Large intestine (tissue), 3 donors: ENCODE results near the gene SYNPO2. TPM values are rescaled to one million over a fixed set of nuclear protein-coding genes. Genes with fewer than 3 reads are reported as not detected.

ENCODE experiments used
- DNase-seq, 2 donors: peaks; one replicate each; pipeline versions ENCODE4 v3.0.0 to v3.0.0-alpha.2; 2013
- H3K27ac ChIP-seq: one replicate; pipeline ENCODE4 v1.5.1; 2013; ENCODE audit warnings: low read length
- H3K27me3 ChIP-seq: 2 replicates; pipeline ENCODE4 v1.6.1; 2013; ENCODE audit warnings: low read length; ENCODE audit not compliant: control insufficient read depth, insufficient read depth
- H3K36me3 ChIP-seq: 2 replicates; pipeline ENCODE4 v1.6.1; 2013; ENCODE audit warnings: low read length; ENCODE audit not compliant: control insufficient read depth, insufficient read depth
- H3K4me1 ChIP-seq: one replicate; pipeline ENCODE4 v1.6.1; 2013; ENCODE audit warnings: low read length; ENCODE audit not compliant: control insufficient read depth, insufficient read depth
- H3K4me3 ChIP-seq: one replicate; pipeline ENCODE4 v1.5.1; 2013; ENCODE audit warnings: low read length
- H3K9me3 ChIP-seq: one replicate; pipeline ENCODE4 v1.6.1; 2013; ENCODE audit warnings: mild to moderate bottlenecking, low read depth, low read length, moderate library complexity; ENCODE audit not compliant: control insufficient read depth
- WGBS: methylation state at CpG from one replicate; pipeline ENCODE4 v1.1.5; 2013; ENCODE audit warnings: low lambda C conversion rate; ENCODE audit not compliant: insufficient coverage; 5-methylcytosine and 5-hydroxymethylcytosine counted together
- polyA plus RNA-seq: library from polyadenylated mRNA; unstranded; fragments of 120-200 nt; gene quantifications from one replicate; pipeline ENCODE4 v1.2.1, GENCODE V29; 2013

SYNPO2 gene
- polyA plus RNA-seq, 1 donor: 81.2 TPM

- H3K4me3 ChIP-seq: no peak overlapping the region
- no peaks in the 10 kb centered on the region for H3K9me3 ChIP-seq
- no peaks in the 10 kb centered on the region for H3K27me3 ChIP-seq
- no peak for DNase-seq
- 100% methylated on average over 1 of the region's 1 CpG for WGBS
- no peaks in the 10 kb centered on the region for H3K36me3 ChIP-seq
- no peaks in the 10 kb centered on the region for H3K4me1 ChIP-seq
- no peak overlapping the region for H3K27ac ChIP-seq
These were observed 192.8 kb downstream of the SYNPO2 start for GRCh38 chr4:119081542-119081859.

GRCh38 chr4:119081943-119082342, 193.3 kb downstream of the SYNPO2 start:
- Histone ChIP-seq H3K4me3 (no peak overlapping the region), H3K27me3 (no peaks in the 10 kb centered on the region), H3K9me3 (no peaks in the 10 kb centered on the region), H3K4me1 (no peaks in the 10 kb centered on the region), H3K27ac (no peak overlapping the region), H3K36me3 (no peaks in the 10 kb centered on the region)
- no peak for DNase-seq
- WGBS: 40% methylated on average over 2 of the region's 3 CpGs

- H3K4me3 ChIP-seq: no peak overlapping the region
- H3K4me1 ChIP-seq: no peaks in the 10 kb centered on the region
- H3K27me3 ChIP-seq: no peaks in the 10 kb centered on the region
- WGBS: no CpG with 5 or more reads among the region's 2 CpGs
- DNase-seq: no peak
- H3K27ac ChIP-seq: no peak overlapping the region
- H3K36me3 ChIP-seq: no peaks in the 10 kb centered on the region
- no peaks in the 10 kb centered on the region for H3K9me3 ChIP-seq
These were observed 194.0 kb downstream of the SYNPO2 start for GRCh38 chr4:119082661-119083060.

- DNase-seq: no peak
- no peaks in the 10 kb centered on the region for H3K27me3 ChIP-seq
- no peak overlapping the region for H3K27ac ChIP-seq
- WGBS: 0% methylated on average over 1 of the region's 5 CpGs
- H3K4me1 ChIP-seq: no peaks in the 10 kb centered on the region
- no peaks in the 10 kb centered on the region for H3K36me3 ChIP-seq
- H3K4me3 ChIP-seq: no peak overlapping the region
- no peaks in the 10 kb centered on the region for H3K9me3 ChIP-seq
These were observed 195.9 kb downstream of the SYNPO2 start for GRCh38 chr4:119084513-119084912.

- Histone ChIP-seq H3K4me1 (no peaks in the 10 kb centered on the region), H3K36me3 (no peaks in the 10 kb centered on the region), H3K4me3 (no peak overlapping the region), H3K9me3 (no peaks in the 10 kb centered on the region), H3K27me3 (no peaks in the 10 kb centered on the region), H3K27ac (no peak overlapping the region)
- 42% methylated on average over 2 of the region's 3 CpGs for WGBS
- DNase-seq: peak in 1 of 2 donors; percentile 59
These were observed 198.5 kb downstream of the SYNPO2 start for GRCh38 chr4:119087121-119087520.

- Histone ChIP-seq H3K4me3 (no peak overlapping the region), H3K27ac (no peak overlapping the region), H3K9me3 (no peaks in the 10 kb centered on the region), H3K27me3 (no peaks in the 10 kb centered on the region), H3K4me1 (no peaks in the 10 kb centered on the region), H3K36me3 (no peaks in the 10 kb centered on the region)
- no peak for DNase-seq
- WGBS: 86% methylated on average over 1 of the region's 5 CpGs
These were observed 199.0 kb downstream of the SYNPO2 start for GRCh38 chr4:119087656-119088055.

GRCh38 chr4:119093042-119093827, 204.6 kb downstream of the SYNPO2 start:
- no peak for DNase-seq
- no peaks in the 10 kb centered on the region for H3K27me3 ChIP-seq
- H3K4me3 ChIP-seq: no peak overlapping the region
- no peaks in the 10 kb centered on the region for H3K9me3 ChIP-seq
- H3K36me3 ChIP-seq: no peaks in the 10 kb centered on the region
- 100% methylated on average over 1 of the region's 5 CpGs for WGBS
- no peaks in the 10 kb centered on the region for H3K4me1 ChIP-seq
- H3K27ac ChIP-seq: no peak overlapping the region

GRCh38 chr4:119097282-119097900, 208.7 kb downstream of the SYNPO2 start:
- 20% methylated on average over 1 of the region's 2 CpGs for WGBS
- DNase-seq: peak; percentile 33 to 77
- Histone ChIP-seq H3K27ac (peak overlapping the region; percentile 42), H3K4me1 (no peaks in the 10 kb centered on the region), H3K27me3 (no peaks in the 10 kb centered on the region), H3K36me3 (no peaks in the 10 kb centered on the region), H3K4me3 (no peak overlapping the region), H3K9me3 (no peaks in the 10 kb centered on the region)

GRCh38 chr4:119098306-119098705, 209.7 kb downstream of the SYNPO2 start:
- no peaks in the 10 kb centered on the region for H3K4me1 ChIP-seq
- no peak for DNase-seq
- WGBS: no CpG with 5 or more reads among the region's 1 CpG
- H3K27ac ChIP-seq: no peak overlapping the region
- H3K27me3 ChIP-seq: no peaks in the 10 kb centered on the region
- no peaks in the 10 kb centered on the region for H3K9me3 ChIP-seq
- no peaks in the 10 kb centered on the region for H3K36me3 ChIP-seq
- no peak overlapping the region for H3K4me3 ChIP-seq

- Histone ChIP-seq H3K9me3 (no peaks in the 10 kb centered on the region), H3K27ac (no peak overlapping the region), H3K4me3 (no peak overlapping the region), H3K4me1 (no peaks in the 10 kb centered on the region), H3K36me3 (no peaks in the 10 kb centered on the region), H3K27me3 (no peaks in the 10 kb centered on the region)
- DNase-seq: no peak
- no CpG with 5 or more reads among the region's 1 CpG for WGBS
These were observed 210.7 kb downstream of the SYNPO2 start for GRCh38 chr4:119099227-119099810.
